Suppressor macrophage (primary cell): ENCODE measurements around the gene PKIG.
A peak's percentile ranks its signal among the peaks of the same experiment; 100 is the strongest.

Experiments
- DNase-seq, 4 experiments: peaks; one replicate each; pipeline ENCODE4 v3.0.0-alpha.2; 2020 to 2022

Gene PKIG

DNA sequence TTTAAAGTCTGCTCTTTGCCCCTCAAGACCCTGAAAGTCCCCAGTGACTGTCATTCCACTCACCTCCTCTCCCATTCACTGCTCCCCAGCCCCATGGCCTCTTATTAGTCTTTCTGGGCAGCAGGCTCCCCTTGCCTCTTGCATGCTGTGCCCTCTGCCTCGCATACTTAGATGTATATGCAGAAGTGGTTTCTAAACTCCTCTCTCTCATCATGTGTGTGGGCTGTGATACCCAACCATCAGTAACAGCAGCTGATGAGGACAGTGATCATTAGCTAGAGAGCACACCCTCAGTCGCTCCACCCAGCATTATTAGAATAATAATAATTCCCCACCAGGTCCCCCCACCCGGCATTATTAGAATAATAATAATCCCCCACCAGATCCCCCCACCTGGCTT lies 14.5 kb downstream of the PKIG start:
- DNase-seq: peak in 3 of 4 experiments; percentile 40 to 42 (median 41)

GRCh38 chr20:44597516-44597915 lies 15.1 kb downstream of the PKIG start:
- no peak for DNase-seq

GRCh38 chr20:44597930-44598329 lies 15.6 kb downstream of the PKIG start:
- no peak for DNase-seq

DNA sequence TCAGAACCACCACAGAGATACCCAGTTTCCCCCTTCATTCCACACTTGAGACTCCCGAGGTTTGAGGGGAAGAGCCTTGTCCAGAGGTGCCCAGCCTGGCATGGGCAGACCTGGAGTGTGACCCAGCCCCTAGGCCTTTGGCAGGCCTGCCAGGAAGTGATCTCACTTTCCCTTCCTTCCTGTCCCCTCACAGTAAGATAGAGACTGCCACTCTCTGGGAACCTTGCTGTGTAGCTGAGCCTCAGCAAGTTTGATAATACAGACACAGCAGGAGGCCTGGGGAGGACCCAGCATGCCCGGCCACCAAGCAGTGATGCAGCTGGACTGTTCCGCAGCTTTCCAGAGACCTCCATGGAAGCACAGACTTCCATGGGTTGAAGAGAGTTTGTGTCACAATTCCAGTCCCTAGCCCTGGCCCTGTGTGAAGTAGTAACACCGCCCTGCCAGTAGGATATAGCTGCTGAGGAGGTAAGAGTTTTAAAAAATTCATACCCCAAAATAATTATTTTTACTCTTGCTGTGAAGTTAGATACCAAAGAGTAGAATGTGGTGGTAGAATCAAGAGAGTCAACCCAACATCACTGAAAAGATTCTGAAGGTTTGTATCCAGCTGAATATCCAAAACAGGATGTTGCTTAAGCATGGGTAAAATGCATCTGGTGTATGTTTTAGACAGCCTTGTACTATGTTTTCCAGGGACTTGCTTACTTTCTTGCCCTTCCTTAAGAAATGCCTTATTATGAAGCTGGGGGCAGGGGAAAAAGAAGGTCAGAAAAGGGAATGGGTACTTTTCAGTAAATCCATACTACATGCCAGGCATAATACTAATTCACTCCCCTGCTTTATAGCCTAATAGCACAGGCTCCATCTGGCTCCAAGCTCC lies 16.3 kb downstream of the PKIG start:
- peak in 3 of 4 experiments; percentile 28 to 45 (median 40) for DNase-seq

GRCh38 chr20:44599715-44600114 lies 17.3 kb downstream of the PKIG start:
- DNase-seq: no peak

DNA sequence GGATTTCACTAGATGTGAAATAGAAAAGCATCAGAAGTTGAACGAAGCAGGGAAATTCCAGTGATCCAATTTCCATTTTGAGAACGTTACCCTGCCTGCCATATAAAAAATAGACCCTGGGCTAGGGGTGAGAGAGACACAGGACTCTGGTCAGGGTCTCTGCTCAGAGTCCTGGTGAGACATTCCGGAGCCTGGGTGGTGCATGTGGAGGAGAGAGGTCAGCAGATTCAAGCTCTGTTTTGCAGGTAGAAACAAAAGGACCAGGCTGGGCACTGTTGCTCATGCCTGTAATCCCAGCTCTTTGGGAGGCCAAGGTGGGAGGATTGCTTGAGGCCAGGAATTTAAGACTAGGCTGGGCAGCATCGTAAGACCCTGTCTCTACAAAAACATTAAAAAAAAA lies 17.9 kb downstream of the PKIG start:
- no peak for DNase-seq

GRCh38 chr20:44600758-44601201 lies 18.4 kb downstream of the PKIG start:
- no peak for DNase-seq

DNA sequence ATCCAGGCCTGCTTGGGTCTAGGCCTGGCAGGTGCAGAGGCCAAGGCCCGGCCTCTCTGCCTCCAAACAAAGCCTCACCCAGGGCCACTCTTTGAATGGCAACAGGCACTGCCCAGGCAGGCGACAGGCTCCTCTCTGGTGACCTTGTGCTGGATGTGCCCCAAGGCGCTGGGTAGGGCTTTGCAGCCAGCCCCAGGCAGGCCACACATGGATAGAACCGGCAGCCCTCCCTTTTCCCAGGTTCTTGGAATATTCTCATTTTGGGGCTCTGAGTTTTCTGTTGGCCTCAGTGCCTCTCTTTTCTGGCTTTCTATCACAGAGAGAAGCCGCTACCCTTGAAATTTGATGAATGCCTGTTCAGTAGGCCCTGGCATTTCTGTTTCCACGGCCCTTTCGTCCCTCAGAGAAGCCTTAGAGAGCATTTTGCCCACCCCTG lies 18.9 kb downstream of the PKIG start:
- DNase-seq: no peak

DNA sequence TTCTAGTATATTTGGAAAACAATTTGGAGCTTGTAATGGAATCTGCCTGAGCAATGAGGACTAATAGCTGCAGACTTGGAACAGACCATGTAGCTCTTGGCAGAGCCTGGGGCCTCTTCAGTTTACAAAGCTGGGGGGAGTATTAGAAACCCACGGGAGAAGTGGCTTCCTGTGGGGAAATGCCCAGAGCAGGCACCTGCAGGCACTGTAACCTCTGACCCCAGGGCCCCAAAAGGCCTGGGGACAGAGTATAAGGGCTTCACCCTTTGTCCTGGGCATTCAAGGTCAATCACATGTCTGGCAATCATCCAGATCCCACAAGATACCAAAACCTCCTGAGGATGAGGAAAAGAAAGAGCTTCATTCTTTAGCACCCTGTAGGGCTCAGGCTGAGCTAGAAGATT lies 19.4 kb downstream of the PKIG start:
- no peak for DNase-seq

GRCh38 chr20:44603327-44603726 lies 20.9 kb downstream of the PKIG start:
- no peak for DNase-seq

DNA sequence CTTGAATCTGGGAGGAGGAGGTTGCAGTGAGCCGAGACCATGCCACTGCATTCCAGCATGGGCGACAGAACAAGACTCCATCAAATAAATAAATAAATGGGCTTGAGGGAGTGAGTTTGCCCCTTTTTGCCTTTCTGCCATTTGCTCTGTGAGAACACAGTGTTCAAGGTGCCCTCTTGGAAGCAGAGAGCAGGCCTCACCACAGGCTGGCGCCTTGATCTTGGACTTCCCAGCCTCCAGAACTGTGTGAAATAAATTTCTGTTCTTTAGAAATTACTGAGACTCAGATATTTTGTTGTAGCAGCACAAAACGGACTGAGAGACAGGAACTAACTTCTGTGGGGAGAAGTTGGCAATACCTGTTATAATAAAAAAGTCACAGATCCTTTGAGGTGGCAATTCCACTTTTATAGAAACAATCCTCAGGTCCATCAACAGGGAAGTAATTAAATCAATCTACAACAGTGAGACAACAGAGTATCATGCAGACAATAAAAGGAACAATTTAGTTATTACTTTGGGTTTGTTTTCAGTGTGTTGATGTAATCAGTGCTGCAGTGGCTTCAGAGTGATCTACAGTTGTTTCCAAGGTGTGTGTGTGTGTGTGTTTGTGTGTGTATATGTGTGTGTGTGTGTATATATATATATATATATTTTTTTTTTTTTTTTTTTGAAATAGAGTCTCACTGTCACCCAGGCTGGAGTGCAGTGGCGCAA lies 24.5 kb downstream of the PKIG start:
- no peak for DNase-seq

DNA sequence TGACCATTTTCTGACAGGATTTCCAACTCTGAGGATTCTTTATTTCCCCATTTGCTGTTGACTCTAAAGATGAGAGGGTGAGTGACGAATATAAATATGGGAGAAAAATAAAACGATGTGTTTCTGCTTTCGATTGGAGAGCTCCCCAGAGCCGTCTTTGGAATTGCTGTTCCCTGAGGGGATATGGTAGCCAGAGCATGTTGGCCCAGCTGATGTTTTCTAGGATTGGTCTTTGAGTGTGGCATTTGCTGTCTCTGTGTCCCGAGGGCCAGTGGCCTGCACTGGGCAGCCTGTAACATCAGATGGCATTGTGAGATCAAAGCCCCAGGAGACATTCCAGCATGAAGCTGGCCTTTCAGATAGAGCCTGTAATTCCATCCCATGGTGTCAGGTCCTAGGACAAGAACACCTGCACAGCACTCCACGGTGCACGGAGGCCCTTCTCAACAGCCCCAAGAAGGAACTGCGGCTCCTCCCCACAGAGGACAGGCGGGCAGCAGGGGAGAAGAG lies 26.7 kb downstream of the PKIG start:
- DNase-seq: no peak

GRCh38 chr20:44609516-44610312 lies 27.3 kb downstream of the PKIG start:
- peak; percentile 84 to 93 (median 92) for DNase-seq

DNA sequence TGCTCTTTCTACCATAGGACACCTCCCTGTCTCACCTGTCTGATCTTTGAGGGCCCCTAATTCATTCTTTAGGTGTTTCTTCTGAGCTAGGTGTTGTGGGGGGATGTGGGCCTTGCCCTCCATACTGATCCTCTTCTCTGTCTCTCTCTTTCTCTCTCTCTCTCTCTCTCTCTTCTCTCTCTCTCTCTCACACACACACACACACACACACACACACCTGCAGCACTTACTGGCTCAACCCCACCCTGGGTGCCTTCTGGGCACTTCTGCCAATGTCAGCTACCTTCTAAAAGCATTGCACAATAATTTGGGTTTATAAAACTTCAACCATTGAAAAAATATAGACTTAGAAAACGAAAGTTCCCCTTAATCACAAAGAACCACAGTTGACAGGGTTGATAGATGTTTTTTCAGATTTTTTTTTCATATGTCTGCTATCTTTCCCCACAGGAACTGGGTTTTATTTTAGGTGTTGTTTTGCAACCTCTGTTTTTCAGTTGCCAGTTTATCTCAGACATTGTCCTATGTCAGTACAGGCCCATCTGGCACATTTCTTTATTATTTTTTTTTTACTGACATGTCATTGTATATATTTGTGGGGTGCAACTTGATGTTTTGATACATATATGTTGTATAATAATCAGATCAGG lies 28.1 kb downstream of the PKIG start:
- DNase-seq: no peak

GRCh38 chr20:44613575-44613974 lies 31.2 kb downstream of the PKIG start:
- no peak for DNase-seq

- no peak for DNase-seq
Measured at GRCh38 chr20:44614525-44614924, 32.1 kb downstream of the PKIG start.

- no peak for DNase-seq
Measured at GRCh38 chr20:44615169-44615791, 32.9 kb downstream of the PKIG start.

- DNase-seq: no peak
Measured at GRCh38 chr20:44615876-44616603, 33.7 kb downstream of the PKIG start.

GRCh38 chr20:44616604-44616964 lies 34.2 kb downstream of the PKIG start:
- DNase-seq: no peak

DNA sequence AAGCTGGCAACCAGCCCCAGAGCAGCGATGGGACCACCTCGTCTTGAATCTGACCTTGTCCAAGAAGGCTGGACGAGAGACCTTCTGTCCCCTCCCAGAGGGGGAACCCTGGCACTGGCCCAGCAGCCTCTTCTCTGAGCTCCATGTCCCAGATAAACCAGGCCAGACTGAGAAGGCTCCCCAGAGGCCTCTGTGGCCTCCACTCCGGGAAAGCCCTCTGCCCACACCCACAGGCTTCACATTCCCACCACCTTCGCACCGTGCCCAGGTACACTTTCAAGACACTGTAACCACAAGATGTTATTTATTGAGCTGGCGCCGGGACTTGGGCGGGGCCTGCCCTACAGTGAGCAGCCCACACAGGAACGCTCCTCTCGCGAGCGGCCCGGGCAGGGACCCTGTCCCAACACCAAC lies 35.9 kb downstream of the PKIG start:
- no peak for DNase-seq

GRCh38 chr20:44619294-44619693 lies 36.9 kb downstream of the PKIG start:
- DNase-seq: no peak
